ENCODE measurements around the gene IZUMO1.

Gene IZUMO1

DNA sequence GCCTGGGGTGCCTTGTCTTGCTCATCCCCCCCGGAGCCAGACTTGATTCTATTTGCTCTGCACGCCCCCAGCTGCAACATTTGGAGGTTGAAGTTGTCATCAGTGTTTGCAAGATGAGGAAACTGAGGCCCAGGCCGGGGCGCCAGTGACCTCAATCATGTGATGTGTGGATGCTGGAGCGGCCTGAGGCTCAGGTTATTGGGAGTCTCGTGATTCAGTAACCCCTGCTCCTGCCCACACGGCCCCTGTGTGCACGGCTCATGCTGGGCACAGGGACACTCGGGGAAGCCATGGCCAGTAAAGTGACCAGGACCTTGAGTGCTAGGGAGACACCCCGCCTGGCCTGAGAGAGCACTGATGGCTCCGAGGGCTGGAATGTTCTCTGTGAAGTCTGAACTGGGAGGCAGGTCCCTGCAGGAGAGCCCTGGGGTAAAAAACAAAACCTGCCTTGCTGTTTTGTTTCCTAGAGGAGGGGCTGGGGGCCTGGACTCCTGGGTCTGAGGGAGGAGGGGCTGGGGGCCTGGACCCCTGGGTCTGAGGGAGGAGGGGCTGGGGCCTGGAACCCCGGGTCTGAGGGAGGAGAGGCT lies 10.5 kb upstream of the IZUMO1 start:
- DNase-seq (ENCODE audit: low read depth): no peak

DNA sequence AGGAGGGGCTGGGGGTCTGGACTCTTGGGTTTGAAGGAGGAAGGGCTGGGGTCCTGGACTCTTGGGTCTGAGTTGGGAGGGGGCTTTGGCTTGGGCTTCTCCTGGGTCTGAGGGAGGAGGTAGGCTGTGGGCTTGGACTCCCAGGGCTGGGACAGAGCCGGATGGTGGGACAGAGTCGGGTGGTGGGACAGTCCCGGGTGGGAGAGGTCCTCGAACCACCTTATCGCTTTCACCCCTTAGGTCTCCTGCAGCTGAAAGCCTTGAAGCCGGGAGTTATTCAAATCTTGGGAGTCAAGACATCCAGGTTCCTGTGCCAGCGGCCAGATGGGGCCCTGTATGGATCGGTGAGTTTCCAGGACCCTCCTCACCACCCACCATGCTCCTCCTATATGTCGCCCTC lies 10.0 kb upstream of the IZUMO1 start:
- DNase-seq (ENCODE audit: low read depth): no peak

DNA sequence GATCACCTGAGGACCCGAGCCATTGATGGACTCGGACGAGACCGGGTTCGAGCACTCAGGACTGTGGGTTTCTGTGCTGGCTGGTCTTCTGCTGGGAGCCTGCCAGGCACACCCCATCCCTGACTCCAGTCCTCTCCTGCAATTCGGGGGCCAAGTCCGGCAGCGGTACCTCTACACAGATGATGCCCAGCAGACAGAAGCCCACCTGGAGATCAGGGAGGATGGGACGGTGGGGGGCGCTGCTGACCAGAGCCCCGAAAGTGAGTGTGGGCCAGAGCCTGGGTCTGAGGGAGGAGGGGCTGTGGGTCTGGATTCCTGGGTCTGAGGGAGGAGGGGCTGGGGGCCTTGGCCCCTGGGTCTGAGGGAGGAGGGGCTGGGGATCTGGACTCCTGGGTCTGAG lies 9.5 kb upstream of the IZUMO1 start:
- no peak for DNase-seq (ENCODE audit: low read depth)

DNA sequence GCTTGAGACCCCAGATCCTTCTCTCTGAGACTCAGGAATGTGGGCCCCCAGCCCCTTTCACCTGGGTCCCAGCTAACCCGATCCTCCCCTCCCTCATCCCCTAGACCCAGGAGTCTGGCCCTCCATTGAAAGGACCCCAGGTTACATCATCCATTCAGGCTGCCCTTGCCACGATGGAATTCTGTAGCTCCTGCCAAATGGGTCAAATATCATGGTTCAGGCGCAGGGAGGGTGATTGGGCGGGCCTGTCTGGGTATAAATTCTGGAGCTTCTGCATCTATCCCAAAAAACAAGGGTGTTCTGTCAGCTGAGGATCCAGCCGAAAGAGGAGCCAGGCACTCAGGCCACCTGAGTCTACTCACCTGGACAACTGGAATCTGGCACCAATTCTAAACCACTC lies 9.1 kb upstream of the IZUMO1 start:
- no peak for DNase-seq (ENCODE audit: low read depth)

DNA sequence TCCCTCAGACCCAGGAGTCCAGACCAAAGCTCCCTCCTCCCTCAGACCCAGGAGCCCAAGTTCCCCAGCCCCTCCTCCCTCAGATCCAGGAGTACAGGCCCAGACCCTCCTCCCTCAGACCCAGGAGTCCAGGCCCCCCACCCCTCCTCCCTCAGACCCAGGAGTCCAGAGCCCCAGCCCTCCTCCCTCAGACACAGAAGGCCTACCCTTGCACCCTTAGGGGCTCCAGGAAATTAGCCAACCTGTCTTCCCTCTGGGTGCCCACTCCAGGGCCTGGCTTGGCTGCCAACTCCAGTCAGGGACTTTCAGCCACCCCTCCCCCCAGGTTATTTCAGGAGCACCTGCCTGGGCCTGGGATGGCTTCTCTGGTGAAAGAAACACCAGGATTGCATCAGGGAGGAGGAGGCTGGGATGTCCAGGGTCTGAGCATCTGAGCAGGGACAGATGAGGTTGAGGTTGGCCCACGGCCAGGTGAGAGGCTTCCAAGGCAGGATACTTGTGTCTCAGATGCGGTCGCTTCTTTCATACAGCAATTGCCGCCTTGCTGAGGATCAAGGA lies 8.5 kb upstream of the IZUMO1 start, which contains the start of gene FGF21:
Gene FGF21, plus strand, starts transcription at position 441 of the 558 bp plus-strand sequence. CDS start 713 bp downstream, outside the sequence.
- DNase-seq (ENCODE audit: low read depth): no peak

DNA sequence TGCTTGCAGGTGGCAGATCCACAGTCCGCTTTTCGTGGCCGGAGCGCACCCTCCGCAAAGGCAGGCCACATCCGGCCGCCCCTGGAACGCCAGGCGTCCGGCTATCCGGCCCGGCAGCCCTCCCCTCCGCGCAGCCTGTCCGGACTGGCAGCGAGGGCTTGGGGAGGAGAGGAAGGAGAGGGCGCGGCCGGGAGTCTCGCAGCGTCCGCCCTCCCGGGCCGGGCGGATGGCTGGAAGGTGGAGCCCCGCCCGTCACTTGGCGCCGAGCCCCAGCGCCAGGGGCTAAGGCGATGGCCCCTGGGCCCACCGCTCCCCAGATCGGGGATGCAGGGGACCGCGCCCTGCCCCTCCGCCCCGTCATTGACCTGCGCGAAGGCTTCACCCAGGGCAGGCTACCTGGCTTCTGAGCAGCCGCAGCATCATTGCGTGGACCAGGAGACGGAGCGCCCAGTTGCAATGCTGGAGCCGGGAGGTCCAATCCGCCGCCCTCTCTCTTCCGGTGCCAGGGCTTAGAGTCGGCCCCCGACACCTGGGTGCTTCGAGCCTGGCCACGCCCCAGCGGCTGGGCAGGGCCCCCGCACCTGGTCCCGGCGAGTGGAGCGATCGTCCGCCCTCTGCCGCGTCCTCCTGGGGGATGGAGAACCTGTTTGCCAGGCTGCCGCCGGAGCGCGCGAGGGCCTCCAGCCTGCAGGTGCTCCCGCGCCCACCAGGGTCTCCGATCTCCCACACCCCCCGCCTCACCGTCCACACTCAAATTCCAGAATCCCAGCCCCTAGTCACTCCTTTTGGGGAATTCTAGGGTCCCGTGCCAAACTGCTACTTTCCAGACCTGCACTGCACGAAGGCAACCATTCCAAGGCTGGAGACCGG lies 6.0 kb upstream of the IZUMO1 start, which contains the start of gene FUT1:
Gene FUT1, minus strand, starts transcription at position 146 of the 870 bp plus-strand sequence. CDS start 1,360 bp downstream, outside the sequence.
- no peak for DNase-seq (ENCODE audit: low read depth)

DNA sequence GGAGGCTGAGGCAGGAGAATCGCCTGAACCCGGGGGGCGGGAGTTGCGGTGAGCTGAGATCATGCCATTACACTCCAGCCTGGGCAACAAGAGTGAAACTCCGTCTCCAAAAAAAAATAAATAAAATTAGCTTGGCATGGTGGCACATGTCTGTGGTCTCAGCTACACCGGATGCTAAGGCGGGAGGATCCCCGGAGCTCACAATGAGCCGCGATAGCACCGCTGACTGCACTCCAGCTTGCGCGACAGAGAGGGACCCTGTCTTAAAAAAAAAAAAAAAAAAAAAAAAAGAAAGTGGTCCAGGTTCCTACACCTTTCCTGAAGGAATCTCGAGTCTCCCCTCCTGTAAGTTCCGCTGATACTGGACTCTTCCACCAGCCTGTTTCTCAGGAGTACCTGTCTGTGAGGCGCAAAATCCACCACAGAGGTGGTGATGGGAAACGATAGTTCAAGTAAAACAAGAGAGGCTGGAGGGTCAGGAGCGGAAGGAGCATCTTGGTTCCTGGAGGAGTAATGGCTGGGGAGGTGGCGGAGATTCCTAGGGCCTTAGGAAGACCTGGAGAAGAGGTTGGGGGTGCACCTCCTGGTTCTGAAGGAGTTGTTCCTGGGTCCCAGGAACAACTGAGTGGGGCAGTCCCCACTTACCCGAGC lies 5.3 kb upstream of the IZUMO1 start:
- DNase-seq (ENCODE audit: low read depth): no peak

DNA sequence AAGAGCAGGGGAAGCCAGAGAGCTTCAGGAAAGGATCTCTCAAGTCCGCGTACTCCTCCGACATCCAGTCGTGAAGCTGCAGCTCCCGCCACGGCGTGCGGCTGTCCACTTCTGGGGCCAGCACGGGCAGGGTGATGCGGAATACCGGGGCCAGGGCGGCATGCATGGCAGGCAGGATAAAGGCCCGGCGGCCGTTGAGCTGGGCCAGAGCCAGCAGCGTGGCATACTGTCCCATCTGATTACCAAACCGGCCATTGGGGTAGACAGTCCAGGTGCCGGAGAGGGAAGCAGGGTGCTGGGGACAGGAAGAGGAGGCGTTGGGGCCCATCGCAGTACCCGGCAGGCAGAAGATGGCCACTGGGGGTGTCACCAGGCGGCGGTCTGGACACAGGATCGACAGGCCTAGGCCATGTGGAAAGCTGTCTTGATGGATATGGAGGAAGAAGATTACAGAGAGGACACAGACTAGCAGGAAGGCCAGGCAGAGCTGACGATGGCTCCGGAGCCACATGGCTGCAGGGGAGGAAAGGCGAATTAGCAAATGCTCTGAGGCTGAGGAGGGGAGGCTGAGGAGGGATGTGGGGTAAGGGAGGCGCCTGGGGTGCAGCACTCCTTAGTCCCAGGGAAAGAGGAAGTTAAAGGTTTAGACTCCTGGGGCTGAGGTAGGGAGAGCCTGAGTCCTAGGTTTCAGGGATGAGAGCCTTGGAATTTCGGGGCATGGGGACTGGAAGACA lies 4.2 kb upstream of the IZUMO1 start:
- DNase-seq (ENCODE audit: low read depth): no peak

DNA sequence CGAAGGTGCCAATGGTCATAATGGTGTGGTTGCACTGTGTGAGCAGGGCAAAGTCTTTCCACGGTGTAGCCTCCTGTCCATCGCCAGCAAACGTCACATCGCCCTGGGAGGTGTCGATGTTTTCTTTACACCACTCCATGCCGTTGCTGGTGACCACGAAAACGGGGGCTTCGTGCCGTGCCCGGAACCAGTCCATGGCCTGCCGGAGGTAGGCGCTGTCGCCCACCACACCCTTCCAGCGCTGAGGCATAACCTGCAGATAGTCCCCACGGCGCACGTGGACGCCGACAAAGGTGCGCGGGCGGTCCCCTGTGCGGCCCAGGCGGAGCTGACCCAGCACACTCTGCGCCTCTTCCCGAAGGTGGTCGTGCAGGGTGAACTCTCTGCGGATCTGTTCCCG lies 3.6 kb upstream of the IZUMO1 start:
- DNase-seq (ENCODE audit: low read depth): no peak

DNA sequence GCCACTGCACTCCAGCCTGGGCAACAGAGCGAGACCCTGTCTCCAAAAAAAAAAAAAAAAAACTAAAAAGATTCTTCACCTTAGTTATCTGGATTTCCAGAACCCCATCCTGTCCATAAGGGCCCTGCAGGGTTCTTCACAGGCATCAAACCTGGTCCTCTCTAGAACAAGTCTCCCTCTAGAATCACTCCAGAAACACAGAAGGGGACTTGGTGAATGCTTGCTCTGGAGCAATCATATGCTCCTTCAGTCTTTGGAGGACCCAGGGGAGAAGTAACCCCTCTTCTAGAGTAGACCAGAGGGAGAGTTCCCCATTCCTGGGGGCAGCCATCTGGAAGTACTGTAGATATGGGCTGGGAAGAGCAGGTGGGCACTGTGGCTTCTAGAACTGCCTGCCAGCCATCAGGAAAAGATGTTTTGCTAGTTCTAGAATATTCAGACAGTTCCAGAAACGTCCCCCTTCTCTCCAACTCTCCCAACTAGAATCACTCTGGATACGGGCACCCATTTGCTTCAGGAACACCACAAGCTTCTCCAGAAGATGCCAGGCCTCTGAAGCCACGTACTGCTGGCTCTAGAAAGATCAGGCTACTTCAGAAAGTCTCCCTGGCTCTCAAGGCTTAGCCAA lies 3.0 kb upstream of the IZUMO1 start:
- no peak for DNase-seq (ENCODE audit: low read depth)

DNA sequence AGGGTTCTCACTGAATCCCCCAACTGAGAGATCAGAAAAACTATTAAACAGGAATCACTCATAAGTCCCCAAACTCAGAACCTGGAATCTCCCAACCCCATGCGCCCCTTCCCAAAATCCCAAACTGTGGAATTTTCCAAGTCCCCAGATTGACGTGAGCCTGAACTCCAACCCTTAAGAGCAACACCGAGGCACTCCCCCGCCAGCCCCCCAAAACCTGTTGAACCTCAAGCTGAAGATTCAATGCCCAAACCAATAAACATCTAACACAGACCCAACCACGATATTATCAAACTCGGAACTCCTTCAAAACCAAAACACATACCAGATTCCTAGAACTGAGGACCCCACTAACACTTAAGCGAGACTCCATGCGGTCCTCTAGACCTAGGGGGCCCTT lies 599 bp downstream of the IZUMO1 start:
- no peak for DNase-seq (ENCODE audit: low read depth)

DNA sequence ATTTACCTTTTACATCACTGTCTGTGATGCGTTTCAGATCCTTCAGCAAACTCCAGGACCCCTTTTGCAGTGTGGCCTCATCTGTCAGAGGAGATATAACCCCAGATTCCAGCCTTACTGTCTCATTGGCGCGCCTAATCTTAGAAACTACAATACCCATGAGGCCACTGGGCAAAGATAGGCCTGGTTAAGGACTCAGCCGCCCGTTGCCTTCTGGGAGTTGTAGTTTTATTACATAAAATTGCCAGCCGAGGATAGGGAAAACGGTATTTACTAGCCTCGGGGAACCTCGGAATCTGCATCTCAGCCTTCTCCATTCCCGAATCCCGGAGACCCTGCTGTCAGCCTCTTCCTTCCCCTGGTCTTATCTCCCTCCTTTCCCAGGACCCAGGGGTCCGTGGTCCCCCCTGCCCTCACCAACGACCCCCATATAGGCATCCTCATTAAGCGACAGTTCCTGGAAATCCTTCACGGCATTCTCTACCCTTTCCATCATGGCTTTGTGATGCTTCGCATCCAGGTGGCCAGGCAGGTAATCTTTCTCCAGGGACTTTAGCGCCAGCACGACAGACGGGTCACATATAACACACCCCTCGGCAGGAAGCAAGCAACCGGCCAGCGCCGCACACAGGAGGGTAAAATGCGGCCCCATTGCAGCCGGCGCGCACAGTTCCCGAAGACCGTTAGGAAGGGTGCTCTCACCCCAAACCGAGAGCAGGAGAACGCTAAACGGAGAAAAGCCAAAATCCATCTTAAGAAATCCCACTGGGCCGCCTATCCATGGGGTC lies 1.3 kb downstream of the IZUMO1 start:
- DNase-seq (ENCODE audit: low read depth): no peak

DNA sequence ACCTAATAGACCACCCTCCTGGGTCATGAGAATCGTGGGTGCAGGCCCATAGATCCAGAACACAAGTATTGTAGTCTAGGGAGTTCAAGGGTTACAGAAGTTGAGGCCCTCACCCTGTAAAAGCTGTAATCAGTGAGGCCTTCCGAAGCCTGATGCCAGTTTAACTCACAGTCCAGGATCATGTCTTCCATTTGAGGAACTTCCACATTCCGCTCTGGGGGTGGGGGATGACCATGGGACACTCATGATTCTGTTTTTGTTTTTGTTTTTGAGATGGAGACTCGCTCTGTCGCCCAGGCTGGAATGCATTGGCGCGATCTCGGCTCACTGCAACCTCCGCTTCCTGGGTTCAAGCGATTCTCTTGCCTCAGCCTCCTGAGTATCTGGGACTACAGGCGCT lies 4.6 kb downstream of the IZUMO1 start:
- DNase-seq (ENCODE audit: low read depth): no peak

DNA sequence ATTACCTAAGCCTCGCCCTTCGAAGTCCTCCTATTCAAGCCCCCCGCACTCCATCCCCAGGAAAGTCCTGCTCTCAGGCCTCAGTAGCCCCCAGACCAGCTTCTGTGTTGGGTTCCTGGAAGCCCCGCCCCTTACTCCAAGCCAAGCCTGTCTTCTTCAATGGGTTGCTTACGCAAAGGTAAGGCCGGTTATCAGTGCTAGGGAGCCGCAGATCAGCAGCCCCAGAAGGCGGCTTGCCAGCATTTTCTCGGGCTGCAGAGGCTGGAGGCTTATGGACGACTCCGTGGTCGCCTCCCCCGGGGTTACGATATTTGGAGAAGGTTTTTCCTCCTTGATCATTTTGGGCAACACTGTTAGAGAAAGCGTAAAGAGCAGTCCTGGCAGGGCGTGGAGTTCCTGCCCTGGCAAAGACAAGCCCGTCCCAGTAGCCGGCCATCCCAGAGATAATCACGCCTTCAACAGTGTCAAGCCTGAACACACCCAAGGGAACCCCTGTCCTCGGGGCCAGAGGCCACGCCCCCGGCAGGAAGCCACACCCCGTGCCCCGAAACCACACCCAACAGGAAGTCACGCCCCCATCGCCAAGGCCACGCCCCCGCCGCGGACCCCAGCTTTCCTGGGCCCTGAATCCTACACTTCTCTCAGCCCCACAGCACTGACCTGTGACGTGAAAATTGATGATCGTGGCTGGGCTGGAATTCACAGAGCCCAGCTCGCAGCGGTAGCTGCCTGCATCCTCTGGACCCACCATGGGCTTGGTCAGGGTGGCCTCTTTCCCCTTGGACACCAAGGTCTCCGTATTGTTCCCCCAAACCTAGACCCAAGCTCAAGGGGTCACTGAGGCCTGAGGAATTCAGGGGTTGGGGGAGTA lies 5.3 kb downstream of the IZUMO1 start:
- no peak for DNase-seq (ENCODE audit: low read depth)

DNA sequence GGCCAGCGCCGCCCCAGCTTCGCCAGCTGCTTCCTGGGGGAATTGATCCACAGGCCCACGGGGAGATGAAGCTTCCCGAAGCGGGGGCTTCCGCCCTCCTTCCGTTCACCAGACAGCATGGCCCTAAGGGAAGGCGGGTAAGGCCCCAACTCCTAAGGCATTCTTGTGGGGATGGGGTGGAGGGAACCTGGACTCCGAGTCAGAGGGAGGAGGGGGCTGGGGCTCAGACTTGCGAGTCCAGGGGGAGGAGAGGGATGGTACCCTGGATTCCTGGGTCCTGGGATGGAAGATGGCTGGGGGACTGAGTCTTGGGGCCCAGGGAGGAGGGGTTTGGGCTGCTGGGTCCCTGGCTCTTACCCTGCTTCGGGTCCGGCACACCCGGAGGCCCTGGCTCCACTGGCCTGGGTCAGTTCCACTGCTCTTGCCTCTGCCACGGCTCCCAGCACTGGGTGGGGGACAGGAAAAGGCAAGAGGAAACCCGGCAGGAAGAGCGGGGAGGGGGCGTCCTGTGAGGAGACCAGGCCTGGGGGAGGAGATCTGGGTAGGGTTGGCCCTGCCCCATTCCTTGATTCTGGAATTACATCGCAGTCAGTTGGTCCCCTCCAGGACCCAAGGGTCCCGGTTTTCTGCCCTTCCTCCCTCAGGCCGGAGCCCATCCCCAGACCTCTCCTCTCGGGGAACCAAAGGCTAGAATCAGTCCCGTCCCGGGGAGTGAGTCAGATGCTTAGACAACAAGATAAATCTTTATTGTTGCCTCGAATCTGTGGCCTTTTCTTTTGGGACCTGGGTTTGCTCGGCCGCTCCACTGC lies 6.3 kb downstream of the IZUMO1 start, which contains the start of gene RASIP1:
Gene RASIP1, minus strand, starts transcription at position 447 of the 809 bp plus-strand sequence. Its CDS starts 328 bp downstream, at position 119.
- no peak for DNase-seq (ENCODE audit: low read depth)

DNA sequence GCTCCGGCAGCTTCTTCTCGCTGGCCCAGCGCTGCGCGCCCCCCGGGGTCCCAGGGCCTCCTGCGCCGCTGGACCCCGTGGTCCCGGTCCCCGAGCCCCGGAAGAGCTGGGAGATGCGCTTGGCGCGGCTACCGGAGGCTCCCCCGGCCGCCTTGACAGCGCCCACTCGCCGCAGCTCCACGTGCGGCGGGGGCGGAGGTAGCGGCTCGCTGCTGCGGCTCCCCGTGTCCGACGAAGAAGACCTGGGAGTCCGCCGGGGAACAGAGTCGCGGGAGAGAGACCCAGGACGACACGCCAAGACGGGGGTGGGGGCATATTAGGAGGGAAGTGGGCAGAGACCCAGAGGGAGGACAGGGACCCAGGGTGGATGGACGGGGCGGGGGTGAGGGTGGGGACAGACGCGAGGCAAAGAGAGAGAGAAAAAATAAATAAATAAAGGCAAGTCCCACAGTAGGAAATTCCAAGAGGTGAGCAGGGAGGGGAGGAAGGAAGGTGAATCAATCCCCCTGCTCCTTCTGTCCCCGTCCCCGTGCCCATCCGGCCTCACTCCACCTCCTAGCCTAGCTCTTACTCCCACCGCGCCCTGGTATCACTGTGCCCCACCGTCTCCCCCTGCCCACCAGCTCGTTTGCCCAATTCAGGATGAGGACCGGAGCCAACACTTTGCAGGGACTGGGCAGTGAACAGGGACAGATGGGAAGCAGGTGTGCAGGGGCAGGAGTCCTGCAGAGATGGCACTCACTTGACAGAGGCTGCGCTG lies 7.1 kb downstream of the IZUMO1 start:
- DNase-seq (ENCODE audit: low read depth): no peak

DNA sequence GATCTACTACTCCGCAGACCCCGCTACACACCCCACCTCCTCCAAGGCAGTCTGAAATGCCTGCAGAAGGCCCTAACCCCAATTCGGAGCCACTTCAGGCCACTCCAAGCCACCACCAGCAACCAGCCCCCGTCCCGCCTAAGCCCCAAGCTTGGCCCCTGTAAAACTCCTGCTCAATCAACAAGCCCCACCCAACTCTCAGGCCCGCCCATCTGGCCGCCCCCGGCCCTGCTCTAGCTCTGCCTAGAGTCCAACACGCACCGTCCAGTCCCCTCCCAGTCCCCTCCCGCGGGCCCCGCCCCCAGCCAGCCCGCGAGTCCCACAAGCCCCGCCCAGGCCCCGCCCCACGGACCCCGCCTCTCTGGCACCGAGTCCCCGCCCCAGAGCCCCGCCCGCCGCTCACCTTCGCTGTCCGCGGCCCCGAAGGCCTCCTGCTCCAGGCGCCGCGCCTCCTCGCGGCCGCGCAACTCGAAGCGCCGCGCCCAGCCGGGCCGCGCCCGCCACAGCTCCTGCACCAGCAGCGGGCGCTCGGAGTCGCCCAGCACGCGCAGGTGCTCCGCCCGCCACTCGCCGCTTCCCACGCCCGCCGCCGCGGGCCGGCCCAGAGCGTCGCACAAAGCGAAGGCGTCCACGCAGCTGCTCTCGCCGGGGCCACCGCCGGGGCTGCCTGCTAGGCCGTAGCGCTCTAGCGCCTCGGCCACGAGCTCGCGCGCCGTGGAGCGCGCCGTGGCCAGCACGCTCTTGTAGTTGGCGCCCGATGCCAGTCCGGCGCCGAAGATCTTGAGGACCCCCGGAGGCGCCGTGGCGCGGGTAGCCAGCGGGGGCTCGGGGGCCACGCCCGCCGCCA lies 7.9 kb downstream of the IZUMO1 start:
- DNase-seq (ENCODE audit: low read depth): peak; percentile 37

All from HS-5 (cell line).